K562 (cell line): Measurements from ENCODE around the gene TRIO. TPM values are rescaled to one million over a fixed set of nuclear protein-coding genes. Genes with fewer than 3 reads are reported as not detected.

ENCODE experiments used
- ATAC-seq: fragments of 200-7000 bp; cut with Tn5 transposase; 3 replicates; pipeline ENCODE4 v1.9.1; 2020; ENCODE audit warnings: moderate library complexity
- BruUV-seq: library from RNA; stranded (reverse); fragments of 400-500 nt; replicated peaks from 2 replicates; lab custom pipeline; 2021; lab: Mats Ljungman, UMichigan
- CTCF ChIA-PET: fragments of 300-600 bp; formaldehyde crosslinking; extraction: SDS; loops from one replicate; lab custom pipeline; 2021; ENCODE audit warnings: low intra/inter-chr PET ratio; lab: Yijun Ruan, JAX
- POLR2A ChIA-PET: fragments of 300-600, 350-650 bp; sonication (Branson Sonifier 250); formaldehyde crosslinking; extraction: SDS; loops from one replicate; lab custom pipeline; 2021; ENCODE audit warnings: antibody characterized with exemption, inconsistent platforms; lab: Yijun Ruan, JAX
- DNase-seq, 4 experiments: peaks; one replicate each; pipeline versions ENCODE4 v3.0.0 to v3.0.0-alpha.2; 2011 to 2018; ENCODE audit warnings: low spot score in 3 of 4, mixed read lengths in 3 of 4; ENCODE audit errors: extremely low read depth in 1 of 4
- FAIRE-seq: peaks from 2 replicates; lab custom pipeline; 2011; peaks lifted over from hg19 to GRCh38; lab: Jason Lieb, UNC
- H2AFZ ChIP-seq: 2 replicates; pipeline ENCODE4 v1.6.0; 2011; ENCODE audit warnings: low read depth, low read length, control low read depth, inconsistent platforms
- H3K27ac ChIP-seq: fragments of 200-600 bp; 3 replicates; pipeline ENCODE4 v1.8.0; 2011; ENCODE audit warnings: low read depth, mild to moderate bottlenecking, control low read depth, inconsistent platforms, low read length, moderate library complexity, mixed read lengths; ENCODE audit errors: extremely low read depth
- H3K27me3 ChIP-seq, 2 experiments: fragments of 300-600 bp in 1 of 2; 2 replicates in 1 of 2; 3 replicates in 1 of 2; pipeline versions ENCODE4 v1.6.0 to v1.8.0; 2011; ENCODE audit warnings: inconsistent platforms in 2 of 2, low read length in 2 of 2, mild to moderate bottlenecking in 1 of 2, mixed read lengths in 1 of 2, moderate library complexity in 1 of 2; ENCODE audit not compliant: control insufficient read depth in 2 of 2, insufficient read depth in 2 of 2
- H3K36me3 ChIP-seq: fragments of 300-600 bp; 3 replicates; pipeline ENCODE4 v1.8.0; 2011; ENCODE audit warnings: mild to moderate bottlenecking, low read length, inconsistent platforms; ENCODE audit not compliant: control insufficient read depth, insufficient read depth
- H3K4me1 ChIP-seq, 2 experiments: fragments of 200-600 bp in 1 of 2; replicated peaks in 1 of 2; 2 replicates in 1 of 2; 3 replicates in 1 of 2; pipeline versions ENCODE4 v1.5.1 to v1.8.0; 2011; ENCODE audit warnings: inconsistent platforms in 2 of 2, low read length in 2 of 2, mild to moderate bottlenecking in 1 of 2, mixed read lengths in 1 of 2, moderate library complexity in 1 of 2; ENCODE audit not compliant: control insufficient read depth in 2 of 2, insufficient read depth in 2 of 2
- H3K4me2 ChIP-seq: 2 replicates; pipeline ENCODE4 v1.6.1; 2011; ENCODE audit warnings: low read length, control low read depth, inconsistent platforms, mixed read lengths; ENCODE audit not compliant: insufficient read depth
- H3K4me3 ChIP-seq: fragments of 200-600 bp; sonication (generic), shearing (Covaris generic); 2 replicates; pipeline ENCODE4 v1.5.1; 2016; ENCODE audit warnings: control low read depth, inconsistent platforms
- H3K79me2 ChIP-seq: fragments of 200-600 bp; 3 replicates; pipeline ENCODE4 v1.8.0; 2011; ENCODE audit warnings: low read length, inconsistent platforms; ENCODE audit not compliant: control insufficient read depth, insufficient read depth
- H3K9ac ChIP-seq, 2 experiments: 2 replicates each; pipeline versions ENCODE4 v1.6.0 to v1.6.1; 2011; ENCODE audit warnings: low read depth in 2 of 2, low read length in 2 of 2, control low read depth in 1 of 2, inconsistent platforms in 1 of 2, mild to moderate bottlenecking in 1 of 2, mixed read lengths in 1 of 2; ENCODE audit not compliant: insufficient read depth in 1 of 2
- H3K9me1 ChIP-seq: one replicate; pipeline ENCODE4 v1.6.0; 2011; ENCODE audit warnings: inconsistent platforms, mild to moderate bottlenecking, low read length, moderate library complexity; ENCODE audit not compliant: control insufficient read depth, insufficient read depth
- H3K9me3 ChIP-seq: replicated peaks from 2 replicates; pipeline ENCODE4 v1.5.1; 2011; ENCODE audit warnings: low read depth, low read length, inconsistent platforms; ENCODE audit not compliant: control insufficient read depth, insufficient read depth
- H4K20me1 ChIP-seq: replicated peaks from 2 replicates; pipeline ENCODE4 v1.6.1; 2011; ENCODE audit warnings: low read length, inconsistent platforms, mixed read lengths; ENCODE audit not compliant: control insufficient read depth, insufficient read depth
- MBD1 ChIP-seq: fragments of 250-450 bp; sonication (Bioruptor Pico); IDR thresholded peaks from 2 replicates; pipeline ENCODE4 v1.8.0; 2022; ENCODE audit warnings: inconsistent platforms
- MEIS2 ChIP-seq: fragments of 450-650 bp; IDR thresholded peaks from 2 replicates; pipeline ENCODE4 v1.6.1; 2014; ENCODE audit warnings: mild to moderate bottlenecking; ENCODE audit not compliant: partially characterized antibody
- TCF3 ChIP-seq: sonication (generic); formaldehyde crosslinking; IDR thresholded peaks from 2 replicates; pipeline ENCODE4 v1.4.0; 2020; ENCODE audit warnings: mild to moderate bottlenecking, missing genetic modification reagents
- ZBTB34 ChIP-seq: fragments of 250-450 bp; sonication (Bioruptor Pico); IDR thresholded peaks from 2 replicates; pipeline ENCODE4 v1.8.0; 2021; ENCODE audit warnings: mild to moderate bottlenecking, moderate library complexity
- WGBS: fragments of 100-300 bp; shearing (Covaris generic); methylation state at CpG from one replicate; pipeline ENCODE4 v1.1.6; 2016; ENCODE audit warnings: low coverage, mixed read lengths; ENCODE audit not compliant: insufficient coverage; ENCODE audit errors: missing lambda C conversion rate; 5-methylcytosine and 5-hydroxymethylcytosine counted together
- in situ Hi-C: fragments of 300-500 bp; cut with MboI; formaldehyde crosslinking; loops from 4 replicates; pipeline ENCODE4 v1.15.0; 2018; ENCODE audit warnings: inconsistent platforms, mixed read lengths
- intact Hi-C: fragments of 100-400 bp; cut with micrococcal nuclease; formaldehyde crosslinking; loops from 2 replicates; pipeline ENCODE4 v1.14.2; 2022
- polyA plus RNA-seq, 8 experiments: library from polyadenylated mRNA; depleted of rRNA in 4 of 8; stranded (reverse) in 5 of 8; unstranded in 3 of 8; fragments of >200 nt; fragmentation: Nextera tagmentation in 2 of 8; fragmentation: Illumina TruSeq in 1 of 8; extraction: Ambion mirVana in 2 of 8; extraction: Trizol in 1 of 8; gene quantifications; 2 replicates each; pipeline versions ENCODE4 v1.2.1 to v1.2.3, GENCODE V29; 2011 to 2014; ENCODE audit warnings: inconsistent platforms in 1 of 8, missing spikeins in 1 of 8
- total RNA-seq, 7 experiments: library from RNA; depleted of rRNA in 6 of 7; stranded (reverse); fragments of >200 nt in 6 of 7; fragmentation: Illumina TruSeq in 2 of 7; extraction: Trizol in 2 of 7; gene quantifications; 2 replicates each; pipeline versions ENCODE4 v1.2.1 to v1.2.3, GENCODE V29; 2011 to 2021; ENCODE audit warnings: low replicate concordance in 1 of 7

TRIO gene
- total and polyA plus RNA-seq, 9 of the 15 experiments (the other 6 are each of a cell fraction or from before 2014, with no cell fraction given): 0.24 to 5.0 (median 1.1) TPM

- H3K4me2 ChIP-seq: no peak overlapping the region
- H3K27me3 ChIP-seq: no peaks in the 10 kb centered on the region
- ChIA-PET CTCF (no interaction called here), POLR2A (no interaction called here)
- H3K79me2 ChIP-seq: no peaks in the 10 kb centered on the region
- no peak overlapping the region for H3K27ac ChIP-seq
- 0% methylated on average over 5 of the region's 5 CpGs for WGBS
- intact Hi-C loops: no loop called here
- TF ChIP-seq MEIS2 (no peak), MBD1 (CRISPR knock-in tag) (no peak), TCF3 (CRISPR knock-in tag) (no peak)
- no peaks in the 10 kb centered on the region for H3K4me1 ChIP-seq
- DNase-seq: no peak
- FAIRE-seq: no peak
- no peaks in the 10 kb centered on the region for H3K9me3 ChIP-seq
- H3K9me1 ChIP-seq: no peaks in the 10 kb centered on the region
- BruUV-seq: no TSS peak
- no peak overlapping the region for H2AFZ ChIP-seq
- H3K4me3 ChIP-seq: no peak overlapping the region
- H4K20me1 ChIP-seq: no peaks in the 10 kb centered on the region
- no peaks in the 10 kb centered on the region for H3K36me3 ChIP-seq
- in situ Hi-C loops: no loop called here
- H3K9ac ChIP-seq: no peak overlapping the region
- ATAC-seq: no peak
Observed at GRCh38 chr5:14123974-14124482, 19.1 kb upstream of the TRIO start.

- H3K27me3 ChIP-seq: no peaks in the 10 kb centered on the region
- CTCF ChIA-PET: no interaction called here
- H4K20me1 ChIP-seq: no peaks in the 10 kb centered on the region
- H3K9me1 ChIP-seq: no peaks in the 10 kb centered on the region
- H3K79me2 ChIP-seq: no peaks in the 10 kb centered on the region
- TF ChIP-seq ZBTB34 (CRISPR knock-in tag): no peak
- TF ChIP-seq, all 486 proteins: peak for 0
- Histone ChIP-seq H3K9ac (no peak overlapping the region), H3K4me3 (no peak overlapping the region), H3K4me2 (no peak overlapping the region), H3K36me3 (no peaks in the 10 kb centered on the region), H3K4me1 (no peaks in the 10 kb centered on the region), H3K27ac (no peak overlapping the region), H2AFZ (no peak overlapping the region), H3K9me3 (no peaks in the 10 kb centered on the region)
- POLR2A ChIA-PET: no interaction called here
- no peak for DNase-seq
- no peak for FAIRE-seq
- intact Hi-C loops: no loop called here
- no peak; the same call in 2 of the 3 replicates for ATAC-seq
- in situ Hi-C loops: no loop called here
- 0% methylated on average over 1 of the region's 1 CpG for WGBS
- no TSS peak for BruUV-seq
Observed at GRCh38 chr5:14125262-14125661, 17.9 kb upstream of the TRIO start.
